Vagina (tissue), 2 donors: Measurements from ENCODE around the gene HOXB7.

Experiments
- CTCF ChIP-seq, 3 experiments: fragments of 450-650 bp in 2 of 3; fragments of 200-600 bp in 1 of 3; sonication (generic) in 1 of 3; IDR thresholded peaks; one replicate each; pipeline ENCODE4 v1.5.1; 2017 to 2019; ENCODE audit warnings: antibody characterized with exemption in 3 of 3, mild to moderate bottlenecking in 2 of 3, moderate library complexity in 2 of 3
- POLR2A ChIP-seq, 2 donors: fragments of 450-650 bp; IDR thresholded peaks; one replicate each; pipeline ENCODE4 v1.6.1; 2017; ENCODE audit warnings: antibody characterized with exemption in 2 of 2, mild to moderate bottlenecking in 2 of 2, moderate library complexity in 2 of 2
- POLR2AphosphoS5 ChIP-seq, 2 donors: sonication (generic); formaldehyde crosslinking; IDR thresholded peaks; one replicate each; pipeline ENCODE4 v1.9.0; 2017; ENCODE audit warnings: antibody characterized with exemption in 2 of 2, mild to moderate bottlenecking in 2 of 2, low read depth in 1 of 2; ENCODE audit not compliant: insufficient read depth in 1 of 2

- no peak for TF ChIP-seq POLR2AphosphoS5 (IDR thresholded peaks at IDR 0.05; ENCODE audit: insufficient read depth in 1 of 2, low read depth in 1 of 2)
- no peak for TF ChIP-seq CTCF (IDR thresholded peaks at IDR 0.05)
- no peak for TF ChIP-seq POLR2A (IDR thresholded peaks at IDR 0.05)
These were observed 31.4 kb upstream of the HOXB7 start for GRCh38 chr17:48642059-48642842.
